HG03442 (cell line): ENCODE data around the gene RAB26.

Experiments used
- ATAC-seq: cut with Tn5 transposase; IDR thresholded peaks from one replicate; pipeline ENCODE4 v1.9.1; 2021; ENCODE audit warnings: mild to moderate bottlenecking, moderate library complexity; ENCODE audit not compliant: unreplicated experiment

Gene RAB26

GRCh38 chr16:2159175-2159838 lies 10.9 kb downstream of the RAB26 start:
- ATAC-seq: no peak

DNA sequence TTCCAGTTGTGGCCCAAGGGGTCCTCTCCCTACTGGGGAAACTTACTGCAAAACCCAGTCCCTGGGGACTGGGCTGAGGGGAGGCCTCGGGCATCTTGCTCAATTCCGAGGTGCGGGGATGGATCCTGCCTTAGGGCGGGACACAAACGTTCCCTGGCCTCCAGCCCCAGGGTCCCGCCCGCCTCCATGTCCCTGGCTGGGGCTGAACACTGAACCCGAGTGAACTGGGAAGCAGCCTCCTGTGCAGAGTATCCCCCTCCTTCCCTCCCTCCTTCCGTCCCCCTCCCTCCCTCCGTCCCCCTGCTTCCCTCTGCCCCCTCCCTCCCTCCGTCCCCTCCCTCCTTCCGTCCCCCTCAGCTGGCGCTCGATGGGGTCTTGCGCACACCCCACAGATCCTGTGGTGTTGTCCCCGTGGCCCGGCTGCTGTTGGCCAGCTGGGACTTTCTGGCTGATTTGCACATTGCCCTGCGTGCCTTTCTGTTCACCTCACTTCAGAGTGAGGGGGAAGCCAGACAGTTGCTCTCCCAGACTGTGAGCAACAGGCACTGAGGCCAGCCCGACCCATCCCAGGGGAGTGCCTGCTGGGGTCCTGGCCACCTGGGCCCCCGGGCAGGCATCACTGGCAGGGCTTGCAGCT lies 12.6 kb downstream of the RAB26 start:
- no peak for ATAC-seq

DNA sequence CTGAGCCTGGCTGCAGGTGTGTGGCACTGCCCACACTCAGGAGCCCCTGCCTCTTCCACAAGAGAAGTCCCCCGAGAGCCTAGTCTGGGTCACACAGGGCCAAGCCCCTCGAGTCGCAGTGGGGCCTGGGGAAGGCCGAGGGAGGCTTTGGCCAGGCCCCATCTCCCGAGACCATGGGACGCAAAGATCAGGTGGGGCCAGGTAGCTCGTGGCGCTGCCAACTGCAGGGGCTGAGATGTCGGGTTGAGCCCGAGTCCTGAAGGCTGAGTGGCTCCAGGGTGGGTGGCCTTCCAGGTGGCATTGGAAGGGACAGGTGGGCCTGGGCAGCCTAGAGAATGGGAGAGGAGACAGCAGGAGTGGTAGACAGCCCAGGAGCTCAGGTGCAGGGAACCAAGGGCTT lies 13.5 kb downstream of the RAB26 start:
- no peak for ATAC-seq

- ATAC-seq: no peak
These were observed 14.3 kb downstream of the RAB26 start for GRCh38 chr16:2162676-2163118.

DNA sequence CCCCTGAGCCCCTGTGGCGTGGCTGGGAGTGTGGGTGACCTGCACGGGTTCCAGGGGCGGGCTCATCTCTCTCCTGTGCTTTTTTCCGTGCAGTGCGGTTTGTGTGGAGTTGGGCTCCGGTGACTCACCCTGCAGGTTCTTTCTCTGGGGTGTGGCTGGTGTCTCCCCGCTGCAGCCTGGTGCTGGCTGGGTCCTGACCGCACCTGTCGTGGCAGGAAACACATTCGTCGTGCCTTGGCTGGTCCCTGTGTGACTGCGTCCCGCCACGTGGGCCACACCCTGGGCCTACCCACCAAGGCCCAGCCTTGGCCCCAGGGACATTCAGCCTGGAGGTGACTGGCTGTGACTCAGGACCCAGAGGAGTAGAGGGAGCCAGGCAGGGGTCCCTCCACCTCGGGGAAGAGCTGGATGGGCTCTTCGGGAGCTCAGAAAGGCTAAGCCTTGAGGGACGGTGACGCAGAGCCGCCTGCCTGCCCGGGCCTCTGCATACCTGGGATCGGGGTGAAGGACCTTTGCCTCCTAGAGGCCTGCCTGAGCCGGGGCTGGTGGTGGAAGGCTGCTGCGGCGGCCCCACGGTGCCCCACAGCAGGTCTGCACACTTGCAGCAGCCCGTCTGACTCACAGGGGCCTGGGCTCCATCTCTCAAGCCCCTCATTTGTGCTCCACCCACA lies 14.9 kb downstream of the RAB26 start:
- no peak for ATAC-seq

GRCh38 chr16:2165861-2166260 lies 17.4 kb downstream of the RAB26 start:
- no peak for ATAC-seq

- no peak for ATAC-seq
These were observed 18.0 kb downstream of the RAB26 start for GRCh38 chr16:2166263-2167067.

GRCh38 chr16:2167068-2167638 lies 18.7 kb downstream of the RAB26 start:
- ATAC-seq: no peak

- ATAC-seq: no peak
These were observed 21.7 kb downstream of the RAB26 start for GRCh38 chr16:2170080-2170479.

GRCh38 chr16:2170587-2171435 lies 22.4 kb downstream of the RAB26 start:
- ATAC-seq: no peak

- no peak for ATAC-seq
These were observed 23.3 kb downstream of the RAB26 start for GRCh38 chr16:2171601-2172178.

DNA sequence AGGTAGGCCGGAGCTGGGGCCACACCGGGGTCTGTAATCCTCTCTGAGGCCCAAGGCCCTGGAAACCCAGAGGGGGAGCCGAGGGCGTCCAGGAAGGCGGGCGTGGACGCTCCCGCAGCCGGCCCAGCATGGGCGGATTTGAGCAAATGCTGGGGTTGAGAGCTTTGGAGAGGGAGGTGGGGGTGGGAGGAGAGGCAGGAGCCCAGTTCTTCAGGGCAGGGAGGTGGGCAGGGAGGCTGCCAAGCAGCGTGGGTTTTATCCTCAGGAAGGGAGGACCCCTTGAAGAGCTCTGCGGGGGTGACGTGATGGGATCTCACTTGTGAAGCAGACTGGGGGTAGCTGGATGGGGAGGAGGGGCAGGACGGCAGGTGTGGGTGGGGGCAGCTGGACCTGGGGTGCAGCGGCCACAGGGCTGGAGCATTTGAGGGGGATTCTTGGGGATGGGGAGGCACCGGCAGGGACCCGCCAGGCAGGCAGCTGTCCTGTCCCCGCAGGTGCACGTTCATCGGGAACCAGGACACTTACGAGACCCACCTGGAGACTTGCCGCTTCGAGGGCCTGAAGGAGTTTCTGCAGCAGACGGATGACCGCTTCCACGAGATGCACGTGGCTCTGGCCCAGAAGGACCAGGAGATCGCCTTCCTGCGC lies 24.4 kb downstream of the RAB26 start:
- ATAC-seq: no peak

GRCh38 chr16:2173366-2173765 lies 24.9 kb downstream of the RAB26 start:
- no peak for ATAC-seq

DNA sequence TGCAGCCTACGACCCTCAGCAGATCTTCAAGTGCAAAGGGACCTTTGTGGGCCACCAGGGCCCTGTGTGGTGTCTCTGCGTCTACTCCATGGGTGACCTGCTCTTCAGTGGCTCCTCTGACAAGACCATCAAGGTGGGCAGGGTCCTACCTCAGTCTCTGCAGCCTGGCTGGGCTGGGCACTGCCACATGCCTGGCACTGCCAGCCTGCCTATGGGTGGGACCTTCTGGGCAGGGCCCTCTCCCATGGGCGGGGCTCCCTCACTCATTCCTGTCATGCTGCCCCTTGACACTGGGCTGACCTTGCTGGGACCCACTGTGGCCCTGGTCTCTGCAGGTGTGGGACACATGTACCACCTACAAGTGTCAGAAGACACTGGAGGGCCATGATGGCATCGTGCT lies 25.5 kb downstream of the RAB26 start:
- no peak for ATAC-seq

DNA sequence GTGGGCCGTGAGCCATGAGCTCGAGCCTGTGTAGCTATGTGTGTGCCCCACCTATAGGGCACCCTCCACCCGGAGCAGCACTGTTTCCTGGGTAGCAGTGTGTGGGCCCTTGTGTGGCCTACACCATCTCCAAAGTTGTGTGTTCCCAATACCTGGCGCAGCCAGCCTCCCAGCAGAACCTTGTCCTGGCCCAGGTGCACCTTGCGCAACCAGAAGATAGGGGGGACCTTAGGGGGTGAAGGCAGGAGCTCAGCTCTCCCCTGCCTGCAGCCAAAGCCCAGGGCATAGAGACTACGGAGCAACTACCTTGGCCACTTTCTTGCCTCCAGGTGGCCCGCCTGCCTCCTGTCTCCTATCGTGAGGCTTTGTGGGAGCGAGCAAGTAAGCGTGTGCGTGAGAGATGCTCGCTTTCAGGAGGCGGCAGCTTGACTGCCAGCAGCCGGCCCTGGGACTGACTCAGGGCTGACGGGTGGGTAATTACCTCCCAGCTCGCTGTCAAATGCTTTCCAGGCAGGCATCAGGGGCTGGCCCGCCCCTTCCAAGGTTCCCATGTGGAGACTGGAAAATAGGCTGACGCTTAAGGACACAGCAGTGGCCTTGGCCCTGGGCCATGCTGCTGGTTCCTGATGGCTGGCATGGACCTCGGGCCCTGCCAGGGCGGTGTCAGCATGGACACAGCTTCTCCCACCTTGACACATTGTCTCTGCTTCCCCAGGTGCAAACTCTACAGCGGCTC lies 26.1 kb downstream of the RAB26 start:
- ATAC-seq: no peak

DNA sequence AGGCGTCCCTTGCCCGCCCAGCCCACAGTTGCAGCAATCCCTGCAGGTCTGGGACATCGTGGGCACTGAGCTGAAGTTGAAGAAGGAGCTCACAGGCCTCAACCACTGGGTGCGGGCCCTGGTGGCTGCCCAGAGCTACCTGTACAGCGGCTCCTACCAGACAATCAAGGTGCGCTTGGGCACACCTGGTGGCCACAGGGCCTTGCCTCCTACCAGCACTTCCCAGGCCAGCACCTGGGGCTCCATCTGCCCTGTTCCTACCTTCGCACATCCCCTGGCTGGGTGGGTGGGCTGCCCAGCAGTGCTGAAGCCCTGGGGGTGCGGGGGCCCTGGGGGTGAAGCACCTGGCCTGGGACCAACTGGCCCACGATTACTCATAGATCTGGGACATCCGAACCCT lies 27.0 kb downstream of the RAB26 start:
- no peak for ATAC-seq

- ATAC-seq: no peak
These were observed 27.6 kb downstream of the RAB26 start for GRCh38 chr16:2176047-2176446.

DNA sequence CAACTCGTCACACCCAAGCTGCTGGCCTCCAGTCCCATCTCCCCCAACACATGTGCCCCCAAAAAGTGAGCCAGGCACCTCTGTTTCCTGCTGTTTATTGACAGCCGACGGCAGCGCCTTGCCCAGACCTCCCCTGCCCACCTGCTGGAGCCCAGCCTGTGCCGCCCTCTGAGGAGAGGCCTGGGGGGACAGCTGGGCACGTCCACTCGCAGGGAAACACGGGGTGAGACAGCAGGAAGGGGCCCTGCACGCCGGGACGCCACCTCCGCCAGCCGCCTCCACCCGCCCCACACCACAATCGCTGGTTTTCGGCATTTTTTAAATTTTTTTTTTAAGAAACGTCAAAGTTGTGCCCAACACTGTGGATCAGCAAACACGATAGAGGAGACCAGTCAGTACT lies 28.7 kb downstream of the RAB26 start:
- no peak for ATAC-seq

- no peak for ATAC-seq
These were observed 29.1 kb downstream of the RAB26 start for GRCh38 chr16:2177561-2177960.
